HCT116 (cell line): ENCODE measurements around the gene AHCTF1. TPM values are rescaled to one million over a fixed set of nuclear protein-coding genes. Genes with fewer than 3 reads are reported as not detected.

Experiments used
- ATAC-seq: fragments of 200-7000 bp; cut with Tn5 transposase; 2 replicates; pipeline ENCODE4 v1.9.1; 2020; ENCODE audit warnings: mild to moderate bottlenecking, moderate library complexity
- BruUV-seq: library from RNA; stranded (reverse); fragments of 400-500 nt; replicated peaks from 2 replicates; lab custom pipeline; 2021; lab: Mats Ljungman, UMichigan
- CTCF ChIA-PET: fragments of 300-600 bp; sonication (Branson Sonifier 250); formaldehyde crosslinking; loops from one replicate; lab custom pipeline; 2021; ENCODE audit warnings: antibody characterized with exemption; lab: Charles Lee
- POLR2A ChIA-PET: fragments of 300-600, 350-600 bp; sonication (Branson Sonifier 250); formaldehyde crosslinking; loops from one replicate; lab custom pipeline; 2021; ENCODE audit warnings: antibody characterized with exemption; lab: Charles Lee
- RAD21 ChIA-PET, 2 experiments: fragments of 300-600 bp; sonication (Branson Sonifier 250); formaldehyde crosslinking; loops; one replicate each; lab custom pipeline; 2023; ENCODE audit warnings: low total read pairs in 2 of 2; ENCODE audit not compliant: uncharacterized antibody in 2 of 2, unreplicated experiment in 2 of 2, low non-redundant PET in 1 of 2; lab: Charles Lee
- DNase-seq: peaks from one replicate; pipeline ENCODE4 v3.0.0-alpha.2; 2010; ENCODE audit warnings: low read depth, low spot score
- H2AFZ ChIP-seq: fragments of 200-600 bp; shearing (Covaris generic), sonication (generic); 2 replicates; pipeline ENCODE4 v1.6.1; 2017; ENCODE audit warnings: low read depth, mixed run types, mixed read lengths, antibody characterized with exemption, low read length; ENCODE audit not compliant: poor library complexity, severe bottlenecking
- H3K27ac ChIP-seq: 2 replicates; pipeline ENCODE4 v1.5.1; 2012; ENCODE audit warnings: low read depth, low read length
- H3K27me3 ChIP-seq: fragments of 200-600 bp; sonication (generic); 2 replicates; pipeline ENCODE4 v1.6.1; 2016; ENCODE audit warnings: mixed run types, low read length, mixed read lengths; ENCODE audit not compliant: insufficient read depth
- H3K36me3 ChIP-seq, 2 experiments: fragments of 200-500 bp in 1 of 2; fragments of 200-600 bp in 1 of 2; sonication (Bioruptor generic) in 1 of 2; sonication (generic) in 1 of 2; 2 replicates each; pipeline versions ENCODE4 v1.5.1 to v1.6.1; 2014 to 2016; ENCODE audit warnings: low read length in 2 of 2, inconsistent platforms in 1 of 2, mixed read lengths in 1 of 2, mixed run types in 1 of 2; ENCODE audit not compliant: insufficient read depth in 2 of 2, control insufficient read depth in 1 of 2
- H3K4me1 ChIP-seq, 2 experiments: fragments of 200-600 bp in 1 of 2; sonication (generic) in 1 of 2; 2 replicates each; pipeline versions ENCODE4 v1.5.1 to v1.6.1; 2012 to 2017; ENCODE audit warnings: low read length in 2 of 2, inconsistent platforms in 1 of 2, mild to moderate bottlenecking in 1 of 2, mixed read lengths in 1 of 2, mixed run types in 1 of 2, moderate library complexity in 1 of 2; ENCODE audit not compliant: insufficient read depth in 2 of 2, control insufficient read depth in 1 of 2
- H3K4me2 ChIP-seq: fragments of 200-600 bp; sonication (generic); 2 replicates; pipeline ENCODE4 v1.6.1; 2017; ENCODE audit warnings: mixed run types, low read length, mixed read lengths
- H3K4me3 ChIP-seq, 2 experiments: fragments of 200-600 bp in 1 of 2; sonication (generic) in 1 of 2; replicated peaks in 1 of 2; 2 replicates each; pipeline ENCODE4 v1.5.1; 2011 to 2016; ENCODE audit warnings: low read length in 2 of 2, control low read depth in 1 of 2, low read depth in 1 of 2, mild to moderate bottlenecking in 1 of 2, mixed read lengths in 1 of 2, mixed run types in 1 of 2
- H3K79me2 ChIP-seq: fragments of 200-600 bp; sonication (generic); 2 replicates; pipeline ENCODE4 v1.6.1; 2017; ENCODE audit warnings: mild to moderate bottlenecking, mixed run types, low read length, moderate library complexity, mixed read lengths; ENCODE audit not compliant: insufficient read depth
- H3K9ac ChIP-seq: fragments of 200-600 bp; sonication (generic); 2 replicates; pipeline ENCODE4 v1.6.1; 2016; ENCODE audit warnings: low read length, mixed read lengths
- H3K9me2 ChIP-seq: fragments of 200-600 bp; sonication (generic), shearing (Covaris generic); 2 replicates; pipeline ENCODE4 v1.6.1; 2017; ENCODE audit warnings: mixed run types, mild to moderate bottlenecking, moderate library complexity; ENCODE audit not compliant: insufficient read depth
- H3K9me3 ChIP-seq, 2 experiments: fragments of 200-500 bp in 1 of 2; fragments of 200-600 bp in 1 of 2; sonication (Bioruptor generic) in 1 of 2; sonication (generic) in 1 of 2; 2 replicates each; pipeline ENCODE4 v1.6.1; 2014 to 2017; ENCODE audit warnings: low read length in 2 of 2, mixed read lengths in 2 of 2, inconsistent platforms in 1 of 2, low read depth in 1 of 2, mild to moderate bottlenecking in 1 of 2, mixed run types in 1 of 2, moderate library complexity in 1 of 2; ENCODE audit not compliant: control insufficient read depth in 1 of 2, insufficient read depth in 1 of 2
- H4K20me1 ChIP-seq: fragments of 200-600 bp; sonication (generic), shearing (Covaris generic); 2 replicates; pipeline ENCODE4 v1.6.1; 2017; ENCODE audit warnings: mixed run types, mild to moderate bottlenecking, moderate library complexity; ENCODE audit not compliant: insufficient read depth
- CEBPB ChIP-seq: IDR thresholded peaks from 2 replicates; pipeline ENCODE4 v1.6.1; 2012; ENCODE audit warnings: low read depth
- JUND ChIP-seq: IDR thresholded peaks from 2 replicates; pipeline ENCODE4 v1.6.1; 2012
- RAD21 ChIP-seq: IDR thresholded peaks from 2 replicates; pipeline ENCODE4 v1.6.1; 2012; ENCODE audit warnings: low read depth, mild to moderate bottlenecking
- SIN3A ChIP-seq: IDR thresholded peaks from 2 replicates; pipeline ENCODE4 v1.6.1; 2012; ENCODE audit warnings: low read depth
- SP1 ChIP-seq: IDR thresholded peaks from 2 replicates; pipeline ENCODE4 v1.6.1; 2012; ENCODE audit warnings: low read depth
- intact Hi-C: fragments of 100-400 bp; cut with micrococcal nuclease; formaldehyde crosslinking; loops from 2 replicates; pipeline ENCODE4 v1.10.0; 2022
- total RNA-seq: library from RNA; stranded (reverse); gene quantifications from one replicate; pipeline ENCODE4 v1.2.1, GENCODE V29; 2021; ENCODE audit not compliant: unreplicated experiment
- TF ChIP-seq, protein P1 (sequence below): IDR thresholded peaks from 2 replicates; pipeline ENCODE4 v1.6.1; 2011; ENCODE audit warnings: mild to moderate bottlenecking, low read length, moderate library complexity; ENCODE audit not compliant: insufficient replicate concordance; ENCODE audit errors: extremely low read depth

AHCTF1 gene
- total RNA-seq, 1 experiment from 2014 or later: 56.2 TPM

DNA sequence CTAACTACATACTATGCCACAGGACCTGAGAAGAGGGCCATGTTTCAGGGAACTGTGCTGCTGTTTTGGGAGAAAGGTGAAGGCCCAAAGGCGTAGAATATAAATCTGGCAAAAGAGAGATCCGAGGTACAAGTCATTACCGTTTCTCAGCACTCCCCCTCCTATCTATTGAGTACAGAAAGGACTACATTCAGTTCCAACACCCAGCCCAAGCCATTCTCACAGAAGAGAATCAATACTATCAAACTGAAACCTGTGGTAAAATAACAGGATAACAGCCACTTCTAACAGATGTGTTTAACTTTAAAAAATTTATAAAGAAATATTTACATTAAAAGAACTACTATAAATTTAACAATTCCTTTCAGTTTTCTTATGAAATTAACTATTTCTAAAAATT, 7.8 kb downstream of the AHCTF1 start:
- H3K36me3 ChIP-seq: peaks cover 2 to 27% of the 10 kb centered on the region in 2 experiments; a peak in 3 of 4 replicates
- no peak overlapping the region for H2AFZ ChIP-seq
- no peak overlapping the region for H3K4me3 ChIP-seq
- H3K27ac ChIP-seq: no peak overlapping the region
- ATAC-seq (no peak), DNase-seq (no peak)
- TF ChIP-seq SP1 (no peak), JUND (no peak)
- TF ChIP-seq, protein P1, sequence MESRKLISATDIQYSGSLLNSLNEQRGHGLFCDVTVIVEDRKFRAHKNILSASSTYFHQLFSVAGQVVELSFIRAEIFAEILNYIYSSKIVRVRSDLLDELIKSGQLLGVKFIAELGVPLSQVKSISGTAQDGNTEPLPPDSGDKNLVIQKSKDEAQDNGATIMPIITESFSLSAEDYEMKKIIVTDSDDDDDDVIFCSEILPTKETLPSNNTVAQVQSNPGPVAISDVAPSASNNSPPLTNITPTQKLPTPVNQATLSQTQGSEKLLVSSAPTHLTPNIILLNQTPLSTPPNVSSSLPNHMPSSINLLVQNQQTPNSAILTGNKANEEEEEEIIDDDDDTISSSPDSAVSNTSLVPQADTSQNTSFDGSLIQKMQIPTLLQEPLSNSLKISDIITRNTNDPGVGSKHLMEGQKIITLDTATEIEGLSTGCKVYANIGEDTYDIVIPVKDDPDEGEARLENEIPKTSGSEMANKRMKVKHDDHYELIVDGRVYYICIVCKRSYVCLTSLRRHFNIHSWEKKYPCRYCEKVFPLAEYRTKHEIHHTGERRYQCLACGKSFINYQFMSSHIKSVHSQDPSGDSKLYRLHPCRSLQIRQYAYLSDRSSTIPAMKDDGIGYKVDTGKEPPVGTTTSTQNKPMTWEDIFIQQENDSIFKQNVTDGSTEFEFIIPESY: no peak
- no peaks in the 10 kb centered on the region for H3K9me2 ChIP-seq
- POLR2A ChIA-PET: no interaction called here
- H3K27me3 ChIP-seq: no peaks in the 10 kb centered on the region
- CTCF ChIA-PET: no interaction called here
- H3K4me1 ChIP-seq: no peaks in the 10 kb centered on the region
- peaks cover 48% of the 10 kb centered on the region for H4K20me1 ChIP-seq
- BruUV-seq: no TSS peak
- H3K9ac ChIP-seq: no peak overlapping the region
- no peak overlapping the region for H3K4me2 ChIP-seq
- RAD21 ChIA-PET: no interaction called here
- 0 out of 4 replicates have a peak, but pooled peaks cover 0 to 5% of the 10 kb centered on the region in 2 experiments for H3K9me3 ChIP-seq
- H3K79me2 ChIP-seq: peaks cover 99% of the 10 kb centered on the region
- intact Hi-C loops: no loop called here

DNA sequence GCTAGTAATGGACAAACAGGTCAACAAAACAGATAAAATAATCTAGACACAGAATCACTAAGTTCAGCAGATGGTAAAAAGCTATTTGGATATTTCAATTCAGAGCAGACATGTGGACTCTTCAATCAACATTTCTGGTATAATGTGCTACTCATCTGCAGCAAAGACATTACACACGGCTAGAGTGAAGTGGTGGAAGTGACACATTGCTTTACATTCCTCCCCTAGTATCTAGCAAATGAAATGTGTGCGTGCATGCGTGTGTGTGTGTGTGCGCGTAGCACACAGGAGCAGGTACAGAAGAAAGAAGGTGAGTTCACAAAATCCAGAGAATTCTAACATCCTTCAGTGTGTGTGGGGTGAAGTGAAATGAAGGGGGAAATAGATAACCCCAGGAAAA, 8.3 kb downstream of the AHCTF1 start:
- RAD21 ChIA-PET: no interaction called here
- intact Hi-C loops: no loop called here
- no TSS peak for BruUV-seq
- H2AFZ ChIP-seq: no peak overlapping the region
- TF ChIP-seq CEBPB (no peak), SIN3A (no peak), RAD21 (no peak)
- DNase-seq: no peak
- 0 out of 4 replicates have a peak, but pooled peaks cover 0 to 5% of the 10 kb centered on the region in 2 experiments for H3K9me3 ChIP-seq
- no peaks in the 10 kb centered on the region for H3K27me3 ChIP-seq
- H3K4me3 ChIP-seq: no peak overlapping the region
- H3K9ac ChIP-seq: no peak overlapping the region
- no peaks in the 10 kb centered on the region for H3K4me1 ChIP-seq
- H3K27ac ChIP-seq: no peak overlapping the region
- H3K9me2 ChIP-seq: no peaks in the 10 kb centered on the region
- POLR2A ChIA-PET: no interaction called here
- no peak overlapping the region for H3K4me2 ChIP-seq
- H3K79me2 ChIP-seq: peaks cover 99% of the 10 kb centered on the region
- ATAC-seq: no peak
- CTCF ChIA-PET: no interaction called here
- H4K20me1 ChIP-seq: peaks cover 51% of the 10 kb centered on the region
- H3K36me3 ChIP-seq: peaks cover 2 to 22% of the 10 kb centered on the region in 2 experiments; a peak in 3 of 4 replicates
